ENCODE results near the gene TSPY2. TPM values are rescaled to one million over a fixed set of nuclear protein-coding genes. Genes with fewer than 3 reads are reported as not detected.
"Not testable (repeated sequence)": the region's sequence is repeated elsewhere in the genome, so short reads cannot be mapped to it uniquely, and the experiment has no call there.

Gene TSPY2, protein sequence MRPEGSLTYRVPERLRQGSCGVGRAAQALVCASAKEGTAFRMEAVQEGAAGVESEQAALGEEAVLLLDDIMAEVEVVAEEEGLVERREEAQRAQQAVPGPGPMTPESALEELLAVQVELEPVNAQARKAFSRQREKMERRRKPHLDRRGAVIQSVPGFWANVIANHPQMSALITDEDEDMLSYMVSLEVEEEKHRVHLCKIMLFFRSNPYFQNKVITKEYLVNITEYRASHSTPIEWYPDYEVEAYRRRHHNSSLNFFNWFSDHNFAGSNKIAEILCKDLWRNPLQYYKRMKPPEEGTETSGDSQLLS
- not detected for polyA plus RNA-seq (2013, experiment 1 of 2; ENCODE audit: insufficient read length)
- polyA plus RNA-seq (2013, experiment 2 of 2; ENCODE audit: insufficient read length) = not detected

DNA sequence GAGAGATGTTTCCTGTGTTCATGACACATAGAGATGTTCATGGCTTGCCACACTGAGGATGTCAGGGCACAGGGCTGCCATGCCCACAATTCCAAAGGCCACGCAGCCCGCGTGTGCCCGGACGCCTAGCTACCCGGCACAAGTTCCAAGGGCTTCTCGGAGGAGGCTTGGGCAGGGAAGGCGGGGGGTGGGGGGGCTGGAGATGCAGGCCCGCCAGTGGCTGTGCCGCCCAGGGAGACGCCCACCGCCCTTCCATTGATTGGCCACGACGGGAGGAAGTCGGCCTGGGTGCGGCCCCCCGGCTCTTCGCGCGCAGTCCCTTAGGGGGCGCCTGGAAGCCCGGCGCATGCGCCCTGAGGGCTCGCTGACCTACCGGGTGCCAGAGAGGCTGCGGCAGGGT, at the start of gene TSPY2:
TSS of gene TSPY2 (plus strand) at position 301 of the 400 bp plus-strand sequence. CDS start at position 347, 46 bp downstream.
- DNase-seq = not testable (repeated sequence)

- not testable (repeated sequence) for DNase-seq
These were observed 36.5 kb upstream of the TSPY2 start for GRCh38 chrY:6209565-6209964.

GRCh38 chrY:6217045-6217444, 29.0 kb upstream of the TSPY2 start:
- not testable (repeated sequence) for DNase-seq

DNA sequence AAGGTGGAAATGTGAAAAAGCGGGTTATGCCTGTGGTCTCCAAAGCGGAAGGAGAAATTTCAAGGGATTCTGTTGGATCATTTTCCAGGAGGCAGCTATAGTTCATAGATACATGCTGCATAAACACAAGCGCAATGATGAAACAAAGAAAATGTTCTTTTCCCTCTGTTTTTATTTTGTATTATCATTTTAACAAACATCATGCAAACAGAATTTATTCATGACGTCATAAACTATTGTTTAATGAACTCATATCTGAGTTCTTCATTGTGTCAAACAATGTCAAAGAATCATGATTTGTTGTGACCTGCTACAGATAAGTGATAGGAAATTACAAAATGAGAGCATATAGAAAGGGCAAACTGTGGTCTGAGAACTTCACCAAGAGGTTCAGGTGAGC, 23.8 kb downstream of the TSPY2 start:
- DNase-seq = not testable (repeated sequence)

All from fibroblast of skin of back (primary cell).